ENCODE data around the gene BRICD5.

Gene BRICD5

DNA sequence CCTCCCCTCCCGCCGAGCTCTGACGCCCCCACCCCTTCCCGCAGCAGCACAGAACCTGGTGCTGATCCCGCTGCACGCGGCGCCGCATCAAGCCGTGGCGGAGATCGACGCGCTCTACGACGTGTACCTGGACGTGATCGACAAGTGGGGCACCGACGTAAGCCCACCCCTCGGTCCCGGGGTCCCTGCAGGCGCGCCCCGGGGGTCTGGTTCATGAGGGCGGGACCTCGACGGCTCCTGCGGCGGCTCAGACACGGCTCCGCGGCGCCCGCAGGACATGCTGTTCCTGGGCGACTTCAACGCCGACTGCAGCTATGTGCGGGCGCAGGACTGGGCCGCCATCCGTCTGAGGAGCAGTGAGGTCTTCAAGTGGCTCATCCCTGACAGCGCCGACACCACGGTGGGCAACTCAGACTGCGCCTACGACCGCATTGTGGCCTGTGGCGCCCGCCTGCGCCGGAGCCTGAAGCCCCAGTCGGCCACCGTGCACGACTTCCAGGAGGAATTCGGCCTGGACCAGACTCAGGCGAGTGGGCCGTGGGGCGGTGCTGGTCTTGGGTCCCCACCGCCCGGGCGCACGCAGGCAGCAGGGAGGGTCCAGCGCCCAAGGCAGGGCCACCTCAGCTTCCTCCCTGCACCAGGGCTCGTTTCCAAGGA, 27.0 kb upstream of the BRICD5 start:
- no peak for DNase-seq (ENCODE audit: low read depth in 3 of 3)

GRCh38 chr16:2237102-2237482, 26.4 kb upstream of the BRICD5 start:
- no peak for DNase-seq (ENCODE audit: low read depth in 3 of 3)

DNA sequence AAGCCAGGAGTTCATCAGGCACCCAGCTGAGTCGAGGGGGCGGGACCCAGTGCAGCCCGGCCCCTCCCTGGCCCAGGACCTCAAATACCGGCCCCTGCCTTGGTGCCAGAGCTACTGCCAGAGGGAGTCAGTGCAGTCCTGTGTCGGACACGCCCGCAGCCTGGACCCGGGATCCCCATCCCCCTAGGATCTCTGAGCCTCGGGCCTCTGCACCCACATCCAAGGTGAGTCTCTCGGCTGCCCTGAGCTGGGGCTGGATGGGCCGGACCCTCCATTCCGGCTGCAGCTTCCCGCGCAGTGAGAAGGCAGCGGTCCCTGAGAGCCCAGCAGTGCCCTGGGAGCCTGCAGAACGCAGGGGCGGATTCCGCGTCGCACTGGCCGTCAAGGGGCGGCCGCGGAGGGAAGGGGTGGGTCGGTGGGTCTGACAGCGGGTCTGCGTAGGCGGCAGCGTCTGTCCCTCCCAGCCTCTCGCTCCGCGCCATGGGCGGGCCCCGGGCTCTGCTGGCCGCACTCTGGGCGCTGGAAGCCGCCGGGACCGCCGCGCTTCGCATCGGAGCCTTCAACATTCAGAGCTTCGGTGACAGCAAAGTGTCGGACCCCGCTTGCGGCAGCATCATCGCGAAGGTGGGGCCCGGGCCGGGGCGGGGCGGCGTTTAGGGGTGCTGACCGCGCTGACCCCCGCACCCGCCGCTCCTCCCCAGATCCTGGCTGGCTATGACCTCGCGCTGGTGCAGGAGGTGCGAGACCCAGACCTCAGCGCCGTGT, 25.9 kb upstream of the BRICD5 start, which contains the start of gene DNASE1L2:
TSS of gene DNASE1L2 (plus strand) at position 108 of the 765 bp plus-strand sequence. CDS start at position 481, 373 bp downstream.
- DNase-seq (ENCODE audit: low read depth in 3 of 3): no peak

DNA sequence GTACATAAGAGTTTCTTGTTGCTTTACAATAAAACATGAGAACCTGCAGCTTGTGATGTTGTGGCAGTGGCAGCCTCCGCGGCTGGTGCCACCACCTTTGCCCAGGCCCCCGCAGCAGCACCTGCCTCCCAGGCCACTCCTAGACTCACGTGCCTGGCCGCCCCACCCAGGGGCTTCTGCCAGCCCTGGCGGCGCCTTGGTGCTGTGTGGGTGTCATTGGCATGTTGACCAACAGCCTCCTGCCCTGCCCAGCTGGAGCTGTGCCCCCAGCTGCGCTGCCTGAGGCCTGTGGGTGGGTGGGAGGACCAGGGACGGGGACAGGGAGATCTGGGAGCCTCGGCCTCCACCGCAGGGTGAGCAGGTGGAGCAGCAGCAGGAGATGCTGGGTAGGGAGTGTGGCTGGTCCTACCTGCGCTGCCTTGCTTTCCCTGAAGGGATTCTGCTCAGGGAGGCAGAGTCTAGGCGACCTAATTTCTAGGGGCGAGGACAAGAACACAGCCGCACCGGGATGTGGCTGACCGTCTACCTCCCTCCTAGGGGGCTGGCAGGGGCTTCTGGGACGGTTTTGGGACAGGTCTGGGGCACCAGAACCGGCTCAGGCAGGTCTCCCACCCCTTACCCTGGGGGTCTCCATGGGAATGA, 25.2 kb upstream of the BRICD5 start:
- no peak for DNase-seq (ENCODE audit: low read depth in 3 of 3)

GRCh38 chr16:2235234-2235651, 24.6 kb upstream of the BRICD5 start:
- DNase-seq (ENCODE audit: low read depth in 3 of 3): no peak

DNA sequence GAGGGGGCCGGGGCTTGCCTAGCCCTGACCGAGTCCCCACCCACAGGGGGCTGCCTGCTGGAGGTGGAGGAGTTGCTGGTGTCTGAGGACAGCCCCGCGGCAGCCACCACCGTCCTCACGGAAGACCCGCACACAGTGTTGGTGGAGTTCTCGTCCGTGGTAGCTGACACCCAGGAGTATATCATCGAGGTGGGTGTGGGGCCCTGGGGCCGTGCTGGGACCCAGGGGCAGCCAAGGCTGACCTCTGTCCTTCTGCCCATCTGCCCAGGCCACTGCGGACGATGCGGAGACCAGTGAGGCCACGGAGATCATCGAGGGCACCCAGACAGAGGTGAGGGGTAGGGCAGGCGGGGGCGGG, 24.1 kb upstream of the BRICD5 start:
- no peak for DNase-seq (ENCODE audit: low read depth in 3 of 3)

GRCh38 chr16:2233872-2234812, 23.5 kb upstream of the BRICD5 start:
- DNase-seq (ENCODE audit: low read depth in 3 of 3): no peak

- no peak for DNase-seq (ENCODE audit: low read depth in 3 of 3)
Observed at GRCh38 chr16:2233046-2233775, 22.5 kb upstream of the BRICD5 start.

- DNase-seq (ENCODE audit: low read depth in 3 of 3): no peak
Observed at GRCh38 chr16:2232094-2232990, 21.7 kb upstream of the BRICD5 start.

DNA sequence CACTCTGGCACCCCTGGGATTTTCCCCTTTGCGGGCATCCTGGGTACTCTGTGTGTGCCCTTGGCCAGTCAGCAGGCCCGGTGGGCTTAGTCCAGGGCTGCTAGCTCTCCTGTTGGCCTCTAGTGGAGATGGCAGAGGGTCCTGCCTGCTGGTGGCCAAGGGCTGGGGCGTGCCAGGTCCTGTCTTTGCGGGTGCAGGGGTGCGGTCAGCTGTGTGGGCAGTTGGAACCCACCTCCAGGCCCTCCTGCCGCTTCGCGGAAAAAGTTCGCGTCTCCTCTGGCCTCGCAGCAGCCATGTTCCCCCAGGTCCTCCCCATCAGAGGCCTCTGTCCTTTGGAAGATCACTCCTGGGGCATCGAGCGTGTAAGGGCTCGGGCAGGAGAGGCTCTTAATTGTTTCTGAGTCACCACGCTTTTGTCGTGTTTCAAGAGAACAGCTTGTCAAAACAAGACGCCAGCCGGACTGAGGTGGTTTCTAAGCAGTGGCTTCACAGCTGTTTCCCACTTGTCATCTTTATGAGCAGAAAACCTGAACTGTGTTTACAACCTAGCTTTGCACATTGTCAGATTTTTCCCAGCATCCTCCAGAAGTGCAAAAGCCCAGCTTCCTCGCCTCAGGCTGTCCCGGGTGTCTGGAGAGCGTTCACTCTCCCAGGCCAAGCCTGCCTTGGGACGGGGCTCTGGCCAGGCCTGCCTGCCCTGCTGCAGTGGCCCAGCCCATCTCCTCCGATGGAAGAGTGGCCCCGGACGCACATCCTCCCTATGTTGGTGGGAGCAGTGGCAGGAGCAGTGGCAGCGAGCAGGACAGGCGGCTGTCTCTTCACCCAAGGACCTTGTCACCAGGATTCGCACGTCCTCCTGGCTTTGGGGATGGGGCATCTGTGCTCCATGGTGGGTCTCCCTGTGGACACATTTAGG, 20.6 kb upstream of the BRICD5 start:
- no peak for DNase-seq (ENCODE audit: low read depth in 3 of 3)

DNA sequence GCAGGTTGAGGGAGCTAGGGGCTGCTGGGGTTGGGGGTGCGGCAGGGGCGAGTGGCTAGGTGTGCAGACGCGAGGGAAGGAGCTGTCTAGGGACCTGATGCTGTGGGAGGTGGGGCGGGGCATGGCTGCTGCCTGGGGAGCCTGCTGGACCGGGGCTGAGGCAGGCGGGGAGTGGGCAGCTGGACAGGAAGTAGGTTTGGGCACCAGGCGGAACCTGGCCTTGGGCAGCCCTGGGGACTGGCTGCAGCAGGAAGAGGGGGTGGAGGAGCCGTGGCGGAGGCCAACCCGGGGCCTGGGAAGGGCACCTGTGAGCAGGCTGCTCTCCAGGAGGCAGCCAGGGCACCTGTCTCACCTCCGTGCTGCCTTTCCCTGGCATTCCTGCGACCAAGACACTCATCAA, 19.7 kb upstream of the BRICD5 start:
- no peak for DNase-seq (ENCODE audit: low read depth in 3 of 3)

- DNase-seq (ENCODE audit: low read depth in 3 of 3): no peak
Observed at GRCh38 chr16:2229632-2230250, 19.1 kb upstream of the BRICD5 start.

- no peak for DNase-seq (ENCODE audit: low read depth in 3 of 3)
Observed at GRCh38 chr16:2229091-2229490, 18.4 kb upstream of the BRICD5 start.

- no peak for DNase-seq (ENCODE audit: low read depth in 3 of 3)
Observed at GRCh38 chr16:2228161-2228824, 17.6 kb upstream of the BRICD5 start.

GRCh38 chr16:2226918-2227317, 16.3 kb upstream of the BRICD5 start:
- DNase-seq (ENCODE audit: low read depth in 3 of 3): no peak

GRCh38 chr16:2226245-2226793, 15.7 kb upstream of the BRICD5 start:
- DNase-seq (ENCODE audit: low read depth in 3 of 3): no peak

DNA sequence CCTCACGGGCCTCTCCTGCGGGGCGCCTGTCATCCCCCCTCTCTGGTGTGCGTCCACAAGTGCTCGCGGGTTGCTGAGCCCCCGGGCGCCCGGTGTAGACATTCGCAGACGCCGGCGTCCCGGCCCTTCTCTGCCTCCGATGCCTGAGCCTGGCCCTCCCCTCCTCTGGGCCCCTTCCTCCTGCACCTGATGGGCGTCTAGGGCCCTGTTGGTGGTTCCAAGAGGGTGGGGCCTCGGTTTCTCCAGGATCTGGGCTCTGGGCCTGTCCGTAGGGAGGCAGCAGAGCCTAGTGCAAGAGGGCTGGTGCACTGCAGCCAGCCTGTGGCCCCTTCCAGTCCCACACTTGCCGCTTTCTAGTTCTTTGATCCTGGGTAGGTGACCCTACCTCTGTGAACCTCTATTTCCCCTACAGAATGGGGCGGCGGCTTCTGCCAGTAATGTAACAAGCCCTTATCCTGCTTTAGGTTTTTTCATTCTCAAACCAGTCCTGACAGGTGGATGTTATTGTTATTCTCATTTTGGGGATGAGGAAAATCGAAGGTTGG, 13.4 kb upstream of the BRICD5 start:
- peak in 1 of 3 experiments; percentile 41 for DNase-seq (ENCODE audit: low read depth in 3 of 3)
